GM12872 (cell line): Measurements from ENCODE around the gene TEC.

Experiments
- TF ChIP-seq, protein P1 (sequence below): IDR thresholded peaks from 3 replicates; pipeline ENCODE4 v1.5.1; 2011; ENCODE audit warnings: low read depth, mild to moderate bottlenecking, low read length, moderate library complexity; ENCODE audit not compliant: insufficient read depth

TEC gene

GRCh38 chr4:48197643-48198237, 71.9 kb downstream of the TEC start:
- TF ChIP-seq, protein P1, sequence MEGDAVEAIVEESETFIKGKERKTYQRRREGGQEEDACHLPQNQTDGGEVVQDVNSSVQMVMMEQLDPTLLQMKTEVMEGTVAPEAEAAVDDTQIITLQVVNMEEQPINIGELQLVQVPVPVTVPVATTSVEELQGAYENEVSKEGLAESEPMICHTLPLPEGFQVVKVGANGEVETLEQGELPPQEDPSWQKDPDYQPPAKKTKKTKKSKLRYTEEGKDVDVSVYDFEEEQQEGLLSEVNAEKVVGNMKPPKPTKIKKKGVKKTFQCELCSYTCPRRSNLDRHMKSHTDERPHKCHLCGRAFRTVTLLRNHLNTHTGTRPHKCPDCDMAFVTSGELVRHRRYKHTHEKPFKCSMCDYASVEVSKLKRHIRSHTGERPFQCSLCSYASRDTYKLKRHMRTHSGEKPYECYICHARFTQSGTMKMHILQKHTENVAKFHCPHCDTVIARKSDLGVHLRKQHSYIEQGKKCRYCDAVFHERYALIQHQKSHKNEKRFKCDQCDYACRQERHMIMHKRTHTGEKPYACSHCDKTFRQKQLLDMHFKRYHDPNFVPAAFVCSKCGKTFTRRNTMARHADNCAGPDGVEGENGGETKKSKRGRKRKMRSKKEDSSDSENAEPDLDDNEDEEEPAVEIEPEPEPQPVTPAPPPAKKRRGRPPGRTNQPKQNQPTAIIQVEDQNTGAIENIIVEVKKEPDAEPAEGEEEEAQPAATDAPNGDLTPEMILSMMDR = no peak

DNA sequence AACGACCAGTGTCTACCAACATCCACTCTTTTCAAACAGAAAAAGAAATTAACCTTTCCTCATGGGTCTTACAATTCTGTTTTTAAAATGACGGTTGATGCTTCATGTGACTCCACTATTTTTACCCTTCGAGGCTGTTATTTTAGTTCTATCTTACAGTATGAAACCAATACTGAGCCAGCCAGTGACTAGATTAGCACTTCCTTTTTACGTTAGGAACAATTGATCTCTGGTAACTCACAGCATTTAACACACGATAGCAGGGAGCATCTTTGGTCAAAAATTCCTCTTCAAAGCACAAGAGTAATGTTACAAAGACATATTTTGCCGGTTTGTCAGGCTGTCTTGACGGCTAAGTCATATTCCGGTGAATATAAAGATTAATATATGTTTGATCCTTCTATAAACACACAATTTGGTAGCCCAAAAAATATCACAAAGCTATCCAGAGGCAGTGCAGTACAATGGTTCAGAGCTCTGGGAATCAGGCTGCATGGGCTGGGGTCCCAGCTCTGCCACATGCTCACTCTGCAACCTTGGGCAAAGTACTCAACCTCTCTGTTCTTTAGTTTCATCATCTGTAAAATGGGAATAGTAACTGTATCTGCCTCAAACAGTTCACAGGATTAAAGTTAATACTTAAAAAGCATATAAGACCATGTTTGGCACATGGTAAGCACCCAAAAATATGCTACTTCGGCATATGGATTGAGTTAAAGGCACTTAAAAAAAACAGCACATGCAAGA, 72.7 kb downstream of the TEC start:
- TF ChIP-seq, protein P1 = no peak

DNA sequence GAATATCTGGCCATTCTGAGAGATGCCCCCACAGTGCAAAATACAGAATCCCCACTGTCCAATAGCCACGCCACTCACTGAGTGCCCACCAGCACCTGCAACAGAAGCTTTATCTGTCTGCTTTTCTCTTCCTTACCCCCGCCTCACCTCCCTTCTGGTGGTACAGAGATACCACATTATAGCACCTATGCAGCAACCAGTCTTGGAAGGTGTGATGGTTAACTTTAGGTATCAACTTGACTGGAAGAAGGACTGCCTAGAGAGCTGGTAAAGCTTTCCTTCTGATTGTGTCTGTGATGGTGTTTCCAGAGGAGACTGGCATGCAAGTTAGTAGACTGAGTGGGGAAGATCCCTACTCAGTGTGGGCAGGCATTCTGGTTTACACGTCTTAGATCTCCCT, 73.8 kb downstream of the TEC start:
- TF ChIP-seq, protein P1 = no peak

GRCh38 chr4:48195374-48195773, 74.3 kb downstream of the TEC start:
- TF ChIP-seq, protein P1 = no peak

GRCh38 chr4:48194971-48195370, 74.7 kb downstream of the TEC start:
- TF ChIP-seq, protein P1 = no peak

- TF ChIP-seq, protein P1 = no peak
Observed at GRCh38 chr4:48193921-48194468, 75.6 kb downstream of the TEC start.

DNA sequence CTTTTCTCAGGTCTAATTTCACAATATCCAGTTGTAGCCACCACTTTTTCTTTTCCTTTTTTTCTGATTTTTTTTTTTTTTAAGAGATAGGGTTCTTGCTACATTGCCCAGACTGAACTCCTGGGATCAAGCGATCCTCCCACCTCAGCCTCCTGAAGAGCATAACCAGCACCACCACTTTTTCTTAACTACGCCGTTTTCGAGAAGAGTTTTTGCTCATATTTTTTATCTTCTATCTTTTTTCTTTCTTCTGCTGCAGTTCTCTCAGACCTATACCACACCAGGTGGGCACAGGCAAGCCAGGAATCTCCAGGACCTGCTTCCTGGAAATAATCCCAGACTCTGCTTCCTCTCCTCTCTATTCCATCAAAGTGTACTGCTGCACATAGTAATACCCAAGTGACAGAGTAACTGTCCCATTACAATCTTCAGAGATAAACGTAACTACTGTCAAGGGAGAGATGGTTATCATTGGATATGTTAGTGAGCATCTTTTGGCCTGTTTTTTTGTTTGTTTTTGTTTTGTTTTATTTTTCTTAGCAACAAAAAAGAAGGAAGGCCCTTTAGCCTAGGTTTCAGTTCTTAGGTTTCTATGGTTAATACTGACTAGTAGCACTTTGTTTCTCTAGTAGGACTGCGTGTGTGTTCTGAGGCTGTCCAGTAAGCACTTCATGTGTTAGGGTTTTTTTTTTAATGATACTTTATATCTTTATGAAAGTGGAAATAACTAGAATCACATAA, 76.4 kb downstream of the TEC start:
- TF ChIP-seq, protein P1 = no peak
